ENCODE results near the gene STAT6.
A peak's percentile ranks its signal among the peaks of the same experiment; 100 is the strongest.

The STAT6 gene

GRCh38 chr12:57089271-57090245, 21.6 kb downstream of the STAT6 start (continued):
- no peak for TF ChIP-seq ZNF513 (tag by site-specific recombination; IDR thresholded peaks at IDR 0.05)
- TF ChIP-seq BCL6B (tag by site-specific recombination; IDR thresholded peaks at IDR 0.05) = no peak
- no peak for TF ChIP-seq GLI2 (tag by site-specific recombination; IDR thresholded peaks at IDR 0.05; ENCODE audit: borderline replicate concordance, low read depth)
- peak; percentile 94 for TF ChIP-seq ZNF398 (tag by site-specific recombination; IDR thresholded peaks at IDR 0.05)
- no peak for TF ChIP-seq ZNF521 (tag by site-specific recombination; IDR thresholded peaks at IDR 0.05)
- no peak for TF ChIP-seq SCRT2 (tag by site-specific recombination; IDR thresholded peaks at IDR 0.05)
- TF ChIP-seq ZNF292 (tag by site-specific recombination; IDR thresholded peaks at IDR 0.05; ENCODE audit: borderline replicate concordance, low read depth) = no peak
- TF ChIP-seq ZNF585B (tag by site-specific recombination; IDR thresholded peaks at IDR 0.05) = no peak
- no peak for TF ChIP-seq TCF7L2 (IDR thresholded peaks at IDR 0.05; ENCODE audit: borderline replicate concordance, low read depth, low read length)
- no peak for TF ChIP-seq TSHZ1 (tag by site-specific recombination; IDR thresholded peaks at IDR 0.05; ENCODE audit: borderline replicate concordance)
- TF ChIP-seq ZNF701 (tag by site-specific recombination; IDR thresholded peaks at IDR 0.05) = 0 out of 2 replicates have a peak, but pooled peaks have one; percentile 53
- TF ChIP-seq ZBTB6 (tag by site-specific recombination; IDR thresholded peaks at IDR 0.05) = no peak
- no peak for TF ChIP-seq ZNF138 (tag by site-specific recombination; IDR thresholded peaks at IDR 0.05; ENCODE audit: borderline replicate concordance)
- TF ChIP-seq ATF2 (tag by site-specific recombination; IDR thresholded peaks at IDR 0.05; ENCODE audit: low read depth) = no peak
- no peak for TF ChIP-seq ZNF529 (tag by site-specific recombination; IDR thresholded peaks at IDR 0.05; ENCODE audit: insufficient replicate concordance)
- peak; percentile 55; the same call in 1 of the 2 replicates for TF ChIP-seq FEZF1 (tag by site-specific recombination; IDR thresholded peaks at IDR 0.05)
- peak; percentile 54 for TF ChIP-seq GLIS1 (tag by site-specific recombination; IDR thresholded peaks at IDR 0.05)
- TF ChIP-seq ZNF2 (tag by site-specific recombination; IDR thresholded peaks at IDR 0.05) = no peak
- no peak for TF ChIP-seq GLI4 (tag by site-specific recombination; IDR thresholded peaks at IDR 0.05)
- no peak for TF ChIP-seq ZNF354C (tag by site-specific recombination; IDR thresholded peaks at IDR 0.05; ENCODE audit: borderline replicate concordance, low read depth)
- peak; percentile 59 for TF ChIP-seq KLF17 (tag by site-specific recombination; IDR thresholded peaks at IDR 0.05)
- TF ChIP-seq ZNF473 (tag by site-specific recombination; IDR thresholded peaks at IDR 0.05) = no peak
